GM19351 (cell line): ENCODE measurements around the gene SSTR3.
A peak's percentile ranks its signal among the peaks of the same experiment; 100 is the strongest.

ENCODE experiments used
- ATAC-seq: cut with Tn5 transposase; IDR thresholded peaks from one replicate; pipeline ENCODE4 v1.9.1; 2021; ENCODE audit warnings: mild to moderate bottlenecking, moderate library complexity; ENCODE audit not compliant: unreplicated experiment

The SSTR3 gene

DNA sequence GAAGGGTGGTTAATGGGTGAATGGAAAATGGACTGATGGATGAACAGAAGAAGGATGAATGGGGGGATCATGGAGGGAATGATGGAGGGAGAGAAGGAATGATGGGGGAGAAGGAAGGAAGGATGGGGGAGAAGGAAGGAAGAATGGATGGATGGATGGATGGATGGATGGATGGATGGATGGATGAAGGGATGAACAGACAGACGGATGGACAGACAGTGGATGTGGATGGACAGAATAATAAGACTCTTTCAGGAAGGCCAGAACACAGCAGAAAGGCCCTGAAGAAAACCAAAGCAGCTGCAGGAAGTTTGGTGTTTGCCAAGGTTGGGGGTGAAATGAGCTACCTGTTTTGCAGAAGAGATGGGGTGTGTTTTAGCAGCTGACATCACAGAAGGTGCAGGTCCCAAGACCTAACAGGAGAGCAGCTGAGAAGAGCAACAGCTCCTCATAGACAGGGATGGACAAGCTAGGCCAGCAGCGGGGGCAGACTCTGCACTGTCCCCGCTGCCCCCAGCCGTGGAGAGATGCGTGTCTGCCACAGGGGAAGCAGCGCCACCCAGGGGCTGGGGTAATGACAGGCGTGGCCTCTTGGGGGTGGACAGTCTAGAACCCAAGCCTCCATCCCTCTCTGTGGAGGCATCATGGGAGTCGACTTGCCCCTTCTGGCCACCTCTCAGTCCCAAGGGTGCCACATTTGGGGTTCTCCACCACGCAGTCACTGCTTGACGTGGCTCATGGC, 42.2 kb downstream of the SSTR3 start:
- ATAC-seq, result no peak

DNA sequence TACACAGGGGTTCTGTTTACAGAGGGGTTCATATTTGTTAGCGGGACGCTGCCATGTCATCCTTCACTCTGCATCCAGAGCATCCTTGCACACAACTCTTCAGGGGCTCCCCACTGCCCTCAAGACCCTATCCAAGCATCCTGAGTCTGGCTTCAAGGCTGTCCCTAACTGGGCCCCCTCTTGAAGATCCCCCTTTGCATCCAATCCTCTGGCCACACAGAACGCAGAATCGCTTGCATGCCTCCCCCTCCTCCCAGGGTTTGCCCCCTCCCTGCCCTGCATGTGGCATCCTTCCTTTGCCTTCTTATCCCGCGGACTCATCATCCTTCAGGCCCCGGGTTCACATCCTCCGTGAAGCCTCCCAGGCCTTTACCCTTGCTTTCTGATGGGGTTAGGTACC, 42.9 kb downstream of the SSTR3 start:
- no peak for ATAC-seq

DNA sequence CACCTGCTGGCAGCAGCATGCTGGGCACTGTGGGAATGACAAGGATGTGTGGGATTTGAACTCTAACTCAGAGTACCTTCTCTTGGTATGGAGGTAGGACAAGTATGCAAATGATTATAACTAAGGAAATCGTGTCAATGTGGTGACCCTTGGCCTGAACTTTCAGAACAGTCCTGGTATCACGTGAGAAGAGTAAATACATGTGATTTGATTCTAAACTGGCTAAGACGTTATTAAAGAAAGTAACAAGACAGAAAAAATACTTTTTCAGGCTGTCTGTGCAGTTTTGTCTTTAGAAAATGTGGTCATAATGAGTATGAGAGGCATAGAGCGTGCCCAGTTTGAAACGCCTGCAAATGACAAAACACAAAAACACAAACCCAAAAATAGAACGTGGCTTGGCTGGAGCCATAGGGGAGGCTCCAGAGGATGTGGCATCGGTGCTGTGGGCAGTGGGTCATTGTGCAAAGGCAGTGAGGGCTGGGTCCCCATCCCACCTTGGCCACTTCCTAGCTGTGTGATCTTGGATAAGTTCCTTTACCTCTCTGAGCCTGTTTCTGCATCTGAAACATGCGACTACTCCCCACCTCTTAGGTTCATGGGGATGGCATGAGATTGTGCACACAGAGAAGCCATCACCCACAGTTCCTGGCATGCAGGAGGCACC, 44.2 kb downstream of the SSTR3 start:
- ATAC-seq, result no peak

DNA sequence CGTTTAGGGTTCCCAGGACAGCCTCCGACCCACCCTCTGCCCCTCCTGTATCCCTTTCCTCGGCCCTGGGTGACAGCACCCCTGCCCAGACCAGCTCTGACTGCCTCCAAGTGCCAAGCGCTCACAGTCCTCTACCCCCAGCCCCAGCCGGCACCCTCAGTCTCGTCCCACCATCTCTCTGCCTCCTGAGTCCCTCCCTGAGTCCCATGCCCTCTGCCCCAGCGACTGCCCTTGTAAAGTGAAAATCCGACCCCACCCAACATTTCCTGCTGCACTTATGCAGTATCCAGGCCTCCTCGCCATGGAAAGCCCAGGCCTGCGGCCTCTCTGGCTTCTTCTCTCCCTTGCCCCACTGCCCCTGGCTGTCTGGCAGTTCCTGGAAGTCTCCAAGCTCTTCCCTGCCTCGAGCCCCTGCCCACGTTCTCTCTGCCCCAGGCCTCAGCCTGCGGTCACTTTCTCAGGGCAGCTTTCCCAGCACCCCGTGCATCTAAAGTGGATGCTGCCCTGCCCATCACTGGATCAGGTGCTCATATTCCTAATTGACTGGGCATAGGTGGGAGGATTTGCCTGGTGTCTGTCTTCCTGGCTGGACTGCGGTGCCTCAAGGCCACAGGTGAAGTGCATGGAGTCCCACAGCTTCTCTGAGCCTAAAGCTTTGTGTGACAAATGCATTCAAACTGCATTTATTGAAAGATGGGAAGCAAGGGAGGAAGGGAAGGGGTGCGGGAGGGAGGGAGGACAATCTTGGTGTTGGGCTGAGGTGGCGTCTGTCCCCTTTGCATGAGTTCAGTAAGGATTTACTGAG, 44.9 kb downstream of the SSTR3 start:
- no peak for ATAC-seq

DNA sequence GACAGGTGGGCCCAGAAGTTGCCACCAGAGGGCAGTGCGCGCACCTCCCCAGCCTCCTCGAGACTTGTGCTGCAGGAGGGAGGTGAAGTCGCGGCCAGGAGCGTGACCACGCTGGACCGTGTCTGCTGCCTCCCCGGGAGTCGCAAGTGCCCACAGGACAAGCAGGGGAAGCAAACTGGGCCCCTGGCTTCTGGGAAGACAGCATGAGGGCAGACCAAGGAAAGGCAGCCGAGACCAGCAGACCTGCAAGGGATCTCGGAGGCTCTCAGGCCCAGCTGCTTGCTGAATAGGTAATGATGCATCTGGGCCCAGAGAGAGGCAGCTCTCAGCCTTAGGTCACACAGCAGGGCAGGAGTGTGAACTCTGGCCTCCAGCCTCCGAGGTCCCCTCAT, 45.6 kb downstream of the SSTR3 start:
- no peak for ATAC-seq

DNA sequence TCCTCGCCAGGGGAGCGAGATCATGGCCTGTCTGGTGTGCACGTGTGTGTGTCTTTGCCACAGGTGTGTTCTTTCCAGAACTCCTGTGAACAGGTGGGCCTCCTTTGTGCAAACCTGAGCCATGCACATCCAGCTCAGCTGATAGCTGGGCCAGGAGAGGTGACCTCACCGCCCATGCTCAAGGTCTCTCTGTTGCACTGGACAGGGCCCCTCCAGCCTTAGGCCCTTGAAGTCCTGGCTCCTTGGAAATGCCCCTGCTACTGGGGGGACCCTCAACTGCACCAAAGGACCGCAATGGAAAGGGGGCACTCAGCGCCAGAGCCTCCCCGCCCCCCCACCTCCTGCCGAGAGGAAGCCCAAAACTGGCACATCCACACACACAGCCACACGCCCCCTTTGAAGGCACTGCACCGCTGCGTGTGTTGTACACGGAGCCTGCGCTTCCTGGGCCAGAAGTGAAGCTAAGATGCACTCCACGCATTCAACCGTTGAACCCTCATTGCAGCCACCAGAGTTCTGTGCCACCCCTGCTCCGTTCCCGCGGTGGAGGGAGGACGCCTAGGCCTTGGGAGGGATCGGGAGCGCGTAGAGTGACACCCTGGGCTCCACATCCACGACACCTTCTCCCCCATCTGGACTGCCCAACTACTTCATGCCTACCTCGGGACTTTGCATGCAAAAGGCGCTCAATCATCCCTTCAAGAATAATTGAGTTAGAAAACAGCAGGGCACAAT, 46.2 kb downstream of the SSTR3 start:
- ATAC-seq, result no peak

DNA sequence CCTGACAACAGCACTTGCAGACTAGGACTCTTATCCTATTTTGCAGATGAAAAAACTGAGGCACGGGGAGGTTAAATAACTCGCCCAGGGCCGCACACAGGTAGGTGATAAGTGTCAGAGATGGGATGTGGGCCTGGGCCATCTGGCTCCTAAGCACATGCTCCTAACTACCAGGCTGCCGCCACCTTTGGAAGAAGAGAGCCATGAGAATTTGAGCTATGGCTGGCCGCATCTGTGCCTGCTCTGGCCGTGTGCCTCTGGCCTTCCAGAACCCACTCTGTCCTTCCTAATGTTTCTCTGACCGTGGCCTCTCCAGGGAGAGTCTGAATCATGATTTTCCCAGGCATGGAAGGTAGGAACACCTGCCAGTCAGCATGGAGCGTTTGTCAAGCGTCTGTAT, 47.2 kb downstream of the SSTR3 start:
- no peak for ATAC-seq

DNA sequence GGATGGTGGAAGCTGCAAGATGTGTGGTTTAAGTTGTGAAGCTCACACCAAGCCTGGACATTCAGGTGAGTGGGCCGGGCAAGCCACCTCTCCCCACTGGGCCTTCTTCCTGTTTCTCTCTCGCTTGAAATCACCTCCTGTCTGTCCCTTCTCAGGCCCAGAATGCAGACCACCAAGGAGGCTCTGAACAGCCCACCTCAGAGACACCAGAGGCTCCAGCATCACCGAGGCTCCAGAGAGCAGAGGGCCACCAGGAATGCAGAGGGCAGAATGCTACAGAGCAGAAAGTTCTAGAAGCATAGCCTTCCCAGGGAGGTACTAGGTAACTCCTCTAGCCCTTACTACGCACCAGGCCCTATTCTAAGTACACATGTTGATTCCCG, 47.8 kb downstream of the SSTR3 start:
- no peak for ATAC-seq

DNA sequence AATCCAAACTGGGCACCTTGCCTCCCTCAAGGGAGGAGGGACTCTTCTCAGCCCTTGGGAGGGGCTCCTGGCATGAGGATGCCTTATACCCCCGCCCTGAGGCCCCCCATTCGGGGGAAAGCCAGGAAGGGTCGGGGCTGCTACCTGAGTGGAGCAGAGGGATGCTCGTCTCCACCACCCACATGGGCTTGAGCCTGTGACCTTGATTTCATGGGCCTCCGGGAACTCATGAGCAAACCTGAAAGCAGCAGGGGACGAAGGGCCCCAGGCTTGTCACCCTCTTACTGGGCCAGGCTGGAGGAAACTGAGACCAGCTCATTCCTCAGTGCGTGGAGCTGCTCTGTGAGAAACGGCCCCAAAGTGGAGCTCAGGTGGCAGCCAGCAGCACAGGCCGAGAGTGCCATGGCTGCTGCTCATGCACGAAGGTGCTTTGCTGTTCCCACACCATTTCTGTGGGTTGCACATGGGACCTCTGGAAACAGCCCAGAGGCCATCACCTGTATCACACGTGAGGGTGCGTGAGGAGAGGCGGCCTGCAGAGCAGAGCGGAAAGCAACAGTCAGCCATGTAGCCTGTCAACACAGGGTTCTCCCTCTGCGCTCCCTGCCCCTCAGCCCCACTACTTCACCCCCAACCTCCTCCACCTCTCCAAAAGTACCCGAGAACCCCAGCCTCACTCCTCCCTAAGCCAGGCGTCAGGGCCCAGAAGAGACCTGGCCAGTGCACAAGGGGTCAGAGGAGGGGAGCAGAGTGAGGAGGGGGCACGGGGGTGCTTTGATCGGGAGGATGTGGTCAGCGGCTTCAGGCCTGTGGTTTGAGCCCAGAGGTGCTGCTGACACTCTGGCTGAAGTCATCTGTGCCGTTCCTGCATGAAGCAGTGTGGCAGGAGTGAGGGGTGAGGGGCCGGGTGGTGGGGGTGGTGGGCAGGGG, 48.4 kb downstream of the SSTR3 start:
- peak; percentile 40 for ATAC-seq

DNA sequence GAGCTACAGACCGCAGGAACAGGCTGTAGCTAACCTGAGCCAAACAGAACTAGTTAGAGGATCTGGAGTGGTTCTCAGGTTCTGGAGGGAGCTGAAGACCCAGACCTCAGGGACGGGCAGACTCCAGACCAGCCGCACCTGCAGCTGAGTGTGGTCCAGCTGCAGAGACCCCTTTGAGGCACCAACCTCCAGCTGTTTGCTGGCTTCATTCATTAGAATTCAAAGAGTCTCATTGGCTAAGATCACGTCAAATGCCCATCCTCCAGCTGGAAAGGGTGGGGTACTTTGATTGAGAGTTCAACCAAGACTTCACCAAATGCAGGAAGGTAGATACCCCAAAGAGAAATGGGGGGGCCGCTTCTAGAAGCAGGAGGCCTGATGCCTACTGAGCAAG, 49.2 kb downstream of the SSTR3 start:
- ATAC-seq, result no peak

DNA sequence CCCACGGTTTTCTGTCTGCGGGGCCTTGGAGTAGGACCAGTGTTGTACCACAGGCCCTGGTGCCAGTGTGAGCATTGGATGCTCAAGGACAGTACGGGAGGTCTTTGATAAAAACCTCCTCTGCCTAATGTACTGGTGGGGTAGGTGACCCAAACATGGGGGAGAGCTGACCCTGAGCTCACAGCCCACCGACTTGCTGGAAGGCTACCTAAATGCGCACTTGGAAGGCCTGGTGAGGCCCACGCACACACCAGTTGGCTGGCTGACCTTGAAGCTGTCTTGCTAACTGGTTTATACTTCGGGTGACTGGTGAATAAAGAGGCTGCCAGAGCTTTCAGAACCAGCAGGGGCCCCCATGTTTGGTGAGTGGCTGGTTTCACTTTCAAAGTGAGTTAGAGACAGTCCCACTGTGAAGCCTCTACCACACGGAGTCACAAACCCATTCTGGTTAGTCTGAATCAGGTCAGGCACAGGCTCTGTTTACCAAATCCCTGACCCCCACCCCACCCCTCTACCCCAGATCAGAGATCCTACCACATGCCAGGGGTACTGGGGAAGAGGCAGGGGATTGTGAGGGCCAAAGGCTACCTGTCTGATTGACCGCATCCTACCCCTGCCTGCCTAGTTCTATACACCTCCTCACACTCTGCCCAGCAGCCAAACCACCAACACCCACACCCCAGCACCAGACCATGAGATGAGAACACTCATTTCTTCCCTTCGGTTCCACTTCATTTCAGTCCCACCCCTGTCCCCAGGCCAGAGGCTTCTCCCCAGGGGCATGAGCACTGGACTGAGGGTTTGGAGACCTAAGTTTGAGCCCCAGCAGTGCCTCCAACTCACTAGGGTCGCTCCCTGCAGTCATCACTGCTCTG, 49.8 kb downstream of the SSTR3 start:
- ATAC-seq, result peak; percentile 52

DNA sequence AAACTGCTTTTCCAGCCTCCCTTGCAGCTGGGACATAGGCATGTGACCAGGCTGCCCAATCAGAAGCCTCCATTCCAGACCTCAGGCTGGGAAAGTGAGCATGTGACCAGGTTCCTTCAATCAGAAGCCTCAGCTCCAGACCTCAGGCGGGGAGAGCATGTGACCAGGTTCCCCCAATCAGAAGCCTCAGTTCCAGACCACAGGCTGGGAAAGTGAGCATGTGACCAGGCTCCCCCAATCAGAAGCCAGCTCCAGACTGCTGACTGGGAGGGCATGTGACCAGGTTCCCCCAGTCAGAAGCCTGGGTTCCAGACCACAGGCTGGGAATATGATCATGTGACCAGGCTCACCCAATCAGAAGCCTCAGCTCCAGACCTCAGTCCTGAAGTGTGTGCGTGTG, 50.8 kb downstream of the SSTR3 start:
- ATAC-seq, result no peak

DNA sequence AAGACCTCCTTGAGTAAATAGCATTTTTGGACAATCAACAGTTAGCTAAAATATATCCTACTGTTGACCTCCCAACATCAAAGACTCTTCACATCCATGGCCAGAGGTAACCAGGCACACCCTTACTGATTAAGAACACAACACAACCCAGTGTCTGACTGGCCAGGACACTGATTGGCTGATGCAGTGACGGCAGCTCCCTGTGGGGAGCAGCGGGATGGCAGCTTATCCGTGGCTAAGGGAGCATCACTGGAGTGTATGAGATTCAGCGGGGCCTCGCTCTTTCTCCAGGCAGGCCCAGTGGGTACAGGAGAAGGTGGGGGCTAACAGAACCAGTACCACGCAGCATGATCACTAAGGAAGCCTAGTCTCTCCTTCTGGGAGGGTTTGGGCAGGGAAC, 52.2 kb downstream of the SSTR3 start:
- no peak for ATAC-seq

DNA sequence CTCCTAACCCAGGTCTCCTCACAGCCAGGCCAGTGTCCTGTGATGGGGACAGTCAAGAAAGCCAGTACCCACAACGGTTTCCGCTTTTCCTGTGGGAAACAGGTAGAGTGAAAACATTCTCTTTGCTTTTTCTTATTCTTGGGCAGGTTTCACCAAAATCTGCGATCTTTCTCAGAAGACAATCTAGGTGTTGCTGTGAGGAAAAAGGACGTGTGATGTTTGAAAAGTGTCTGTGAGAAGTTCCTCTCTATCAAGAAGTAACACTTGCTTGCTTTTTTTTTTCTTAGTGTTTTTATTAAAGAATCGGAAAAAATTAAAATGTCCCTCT, 53.4 kb downstream of the SSTR3 start:
- no peak for ATAC-seq

DNA sequence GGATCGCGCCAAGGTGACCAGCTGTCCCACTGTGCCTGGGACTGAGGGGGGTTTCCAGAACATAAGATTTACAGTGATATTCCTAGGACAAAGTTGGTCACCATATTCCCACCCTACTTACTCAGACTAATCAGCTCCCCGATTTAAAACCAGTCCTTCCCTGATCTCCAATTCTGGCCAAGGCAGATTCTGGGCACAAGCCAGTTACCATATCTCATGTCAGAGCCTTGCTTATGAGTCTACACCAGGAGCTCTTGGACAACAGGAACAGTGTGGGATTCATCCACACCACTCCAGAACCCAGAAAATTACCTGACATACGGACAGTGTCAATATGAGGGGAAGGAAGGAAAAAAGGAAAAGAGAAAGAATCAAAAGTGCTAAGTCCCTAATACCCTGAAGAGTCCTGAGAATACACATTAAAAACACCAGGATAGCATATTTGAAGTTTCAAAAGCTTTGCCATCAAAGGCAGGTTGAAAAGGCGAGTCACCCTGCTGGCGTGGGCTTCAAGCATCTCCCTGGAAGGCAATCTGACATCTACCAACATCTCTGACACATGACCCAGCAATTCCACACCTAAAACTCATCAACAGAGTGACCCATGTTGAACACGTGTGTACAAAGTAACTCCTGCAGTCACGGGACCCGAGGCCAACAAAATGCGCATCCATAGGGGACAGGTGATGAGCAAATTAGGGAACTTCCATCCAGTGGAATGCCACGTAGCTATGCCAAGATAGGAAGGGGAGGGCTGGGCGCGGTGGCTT, 54.6 kb downstream of the SSTR3 start:
- ATAC-seq, result no peak

DNA sequence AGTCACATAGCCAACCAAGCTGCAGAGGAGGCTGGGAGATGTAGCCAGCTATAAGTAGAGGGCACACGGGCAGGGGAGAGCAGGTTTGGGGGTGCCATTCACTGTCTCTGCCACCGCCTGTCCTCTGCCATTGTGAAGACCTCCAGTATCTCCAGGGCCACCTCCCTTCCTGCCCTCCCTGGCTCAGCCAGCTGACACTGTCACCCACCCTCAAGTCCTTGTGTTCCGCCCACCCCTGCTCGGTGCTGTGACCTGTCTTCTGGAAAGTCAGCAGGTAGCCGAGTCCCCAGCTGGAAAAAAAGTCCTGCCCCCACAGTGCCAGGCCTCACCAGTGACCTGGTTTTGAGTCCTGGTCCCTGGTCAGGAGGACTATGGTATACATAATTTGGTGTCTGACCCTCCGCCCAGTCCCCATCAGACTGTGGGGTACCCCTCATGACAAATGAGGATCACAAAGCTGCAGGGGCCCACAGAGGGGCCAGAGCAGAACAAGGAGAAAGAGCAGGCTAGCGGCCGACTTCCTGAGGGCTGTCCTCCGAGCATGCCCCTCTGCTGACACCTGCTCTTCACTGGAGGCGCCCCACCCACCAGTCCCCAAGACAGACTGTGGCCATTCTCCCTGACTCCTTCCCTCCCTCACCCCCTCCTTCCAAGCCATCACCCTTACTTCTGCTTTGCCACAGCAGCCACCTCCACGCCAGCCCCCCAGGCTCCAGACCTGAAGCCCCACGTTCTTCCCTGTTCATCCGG, 55.4 kb downstream of the SSTR3 start:
- ATAC-seq, result no peak

DNA sequence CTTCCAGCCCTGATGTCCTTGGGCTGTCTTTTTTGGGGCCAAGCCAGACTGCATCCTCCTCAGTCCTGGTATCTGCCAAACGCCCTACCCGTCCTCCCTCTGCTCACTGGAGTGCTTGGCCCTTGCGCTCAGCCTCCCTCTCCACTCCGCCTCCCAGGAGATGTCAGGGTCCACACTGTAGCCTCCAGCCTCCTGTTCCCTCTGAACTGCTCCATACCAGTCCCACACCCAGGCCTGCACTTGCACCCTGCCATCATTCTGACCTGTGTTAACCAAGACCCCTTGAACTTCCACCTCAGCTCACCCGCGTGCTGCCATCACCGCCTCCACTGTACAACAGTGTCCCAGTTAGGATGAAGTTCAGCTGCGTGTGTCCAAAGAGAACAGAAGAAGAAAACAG, 56.3 kb downstream of the SSTR3 start:
- no peak for ATAC-seq
